Brain microvascular endothelial cell (primary cell): ENCODE measurements around the gene LAP3.

Experiments used
- DNase-seq: peaks from one replicate; pipeline ENCODE4 v3.0.0-alpha.2; 2020
- H3K27ac ChIP-seq: fragments of 250-450 bp; sonication (Bioruptor Pico); 2 replicates; pipeline ENCODE4 v1.5.1; 2020; ENCODE audit warnings: mild to moderate bottlenecking, moderate library complexity
- H3K27me3 ChIP-seq: fragments of 250-450 bp; sonication (Bioruptor Pico); replicated peaks from 2 replicates; pipeline ENCODE4 v1.5.1; 2020; ENCODE audit warnings: mild to moderate bottlenecking
- H3K36me3 ChIP-seq: fragments of 250-450 bp; sonication (Bioruptor Pico); replicated peaks from 2 replicates; pipeline ENCODE4 v1.5.1; 2020; ENCODE audit warnings: mild to moderate bottlenecking
- H3K4me3 ChIP-seq: 2 replicates; pipeline ENCODE4 v1.5.1; 2011; ENCODE audit warnings: low read depth, mild to moderate bottlenecking, control low read depth, low read length, moderate library complexity
- in situ Hi-C: cut with HindIII; loops from 2 replicates; pipeline ENCODE4 v1.10.0; 2017; ENCODE audit warnings: low sequenced_read_pairs, low pct_ligation_motif_present
- TF ChIP-seq, protein P1 (sequence below): IDR thresholded peaks from 2 replicates; pipeline ENCODE4 v1.5.1; 2011; ENCODE audit warnings: low read depth, mild to moderate bottlenecking, moderate library complexity, low read length, control low read depth, inconsistent platforms; ENCODE audit errors: missing control alignments

Gene LAP3

DNA sequence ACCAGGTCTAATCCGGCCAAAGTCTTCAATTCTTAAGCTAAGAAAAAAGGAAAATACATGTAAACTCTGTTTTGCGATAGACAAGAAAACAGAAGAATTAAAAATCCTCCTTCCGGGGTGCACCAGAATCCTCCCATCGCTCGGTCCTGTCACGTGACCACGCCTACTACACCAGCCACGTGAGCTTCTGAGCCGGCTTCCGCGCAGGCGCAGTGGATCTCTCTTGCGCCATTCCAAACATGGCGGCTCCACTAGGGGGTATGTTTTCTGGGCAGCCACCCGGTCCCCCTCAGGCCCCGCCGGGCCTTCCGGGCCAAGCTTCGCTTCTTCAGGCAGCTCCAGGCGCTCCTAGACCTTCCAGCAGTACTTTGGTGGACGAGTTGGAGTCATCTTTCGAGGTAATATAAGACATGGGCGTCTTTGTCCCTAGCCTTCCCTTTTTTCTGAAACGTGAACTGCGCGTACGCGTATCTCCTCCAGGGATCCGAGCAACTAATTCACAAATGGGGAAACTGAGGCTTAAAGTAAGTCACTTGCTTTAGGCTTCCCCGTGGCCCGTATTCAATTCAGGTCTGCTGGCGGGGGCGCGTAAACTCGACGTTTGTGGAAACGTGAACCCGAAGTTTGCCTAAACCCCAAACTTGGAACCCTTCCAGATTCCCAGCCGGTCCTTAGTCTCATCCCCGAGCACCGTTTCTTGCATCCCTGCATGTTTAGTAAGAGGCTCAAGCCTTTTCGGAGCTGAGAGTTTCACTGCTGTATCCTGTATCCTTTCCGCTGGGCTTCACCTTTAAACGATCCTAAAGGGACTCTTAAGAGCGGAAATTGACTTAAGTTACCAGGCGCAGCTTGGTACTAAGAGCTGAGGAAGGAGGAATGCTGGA, 37.7 kb downstream of the LAP3 start, which contains the start of gene MED28:
TSS of gene MED28 (plus strand) at position 226 of the 884 bp plus-strand sequence. CDS start at position 240, 14 bp downstream.
- H3K36me3 ChIP-seq, result peaks cover 12% of the 10 kb centered on the region
- in situ Hi-C loops, result no loop called here
- peak within 1 kb of the TSS; percentile 82 for H3K27ac ChIP-seq
- DNase-seq, result peak; percentile 96
- peak within 1 kb of the TSS; percentile 98 for H3K4me3 ChIP-seq
- TF ChIP-seq, protein P1, sequence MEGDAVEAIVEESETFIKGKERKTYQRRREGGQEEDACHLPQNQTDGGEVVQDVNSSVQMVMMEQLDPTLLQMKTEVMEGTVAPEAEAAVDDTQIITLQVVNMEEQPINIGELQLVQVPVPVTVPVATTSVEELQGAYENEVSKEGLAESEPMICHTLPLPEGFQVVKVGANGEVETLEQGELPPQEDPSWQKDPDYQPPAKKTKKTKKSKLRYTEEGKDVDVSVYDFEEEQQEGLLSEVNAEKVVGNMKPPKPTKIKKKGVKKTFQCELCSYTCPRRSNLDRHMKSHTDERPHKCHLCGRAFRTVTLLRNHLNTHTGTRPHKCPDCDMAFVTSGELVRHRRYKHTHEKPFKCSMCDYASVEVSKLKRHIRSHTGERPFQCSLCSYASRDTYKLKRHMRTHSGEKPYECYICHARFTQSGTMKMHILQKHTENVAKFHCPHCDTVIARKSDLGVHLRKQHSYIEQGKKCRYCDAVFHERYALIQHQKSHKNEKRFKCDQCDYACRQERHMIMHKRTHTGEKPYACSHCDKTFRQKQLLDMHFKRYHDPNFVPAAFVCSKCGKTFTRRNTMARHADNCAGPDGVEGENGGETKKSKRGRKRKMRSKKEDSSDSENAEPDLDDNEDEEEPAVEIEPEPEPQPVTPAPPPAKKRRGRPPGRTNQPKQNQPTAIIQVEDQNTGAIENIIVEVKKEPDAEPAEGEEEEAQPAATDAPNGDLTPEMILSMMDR, result peak; percentile 26
- no peaks in the 10 kb centered on the region for H3K27me3 ChIP-seq

DNA sequence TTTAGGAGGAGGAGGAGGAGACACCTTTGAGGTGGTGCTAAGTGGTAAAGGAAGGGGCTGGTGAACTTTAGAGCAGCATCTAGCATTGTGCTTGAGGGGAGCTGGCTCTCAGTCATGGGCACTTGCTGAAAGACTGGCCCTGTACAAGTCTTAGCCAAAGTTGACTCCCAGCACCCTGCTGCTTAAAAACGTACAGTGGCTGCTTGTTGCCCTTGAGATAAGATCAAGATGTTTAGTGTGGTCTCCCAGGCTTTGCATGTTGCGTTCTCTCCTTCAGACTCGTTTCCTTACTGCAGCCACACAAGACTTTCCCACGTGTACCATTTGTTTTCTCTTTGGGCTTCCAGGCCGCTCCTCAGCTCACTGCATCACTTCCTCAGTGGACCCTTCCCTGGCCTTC, 39.3 kb downstream of the LAP3 start:
- no peak overlapping the region for H3K27ac ChIP-seq

DNA sequence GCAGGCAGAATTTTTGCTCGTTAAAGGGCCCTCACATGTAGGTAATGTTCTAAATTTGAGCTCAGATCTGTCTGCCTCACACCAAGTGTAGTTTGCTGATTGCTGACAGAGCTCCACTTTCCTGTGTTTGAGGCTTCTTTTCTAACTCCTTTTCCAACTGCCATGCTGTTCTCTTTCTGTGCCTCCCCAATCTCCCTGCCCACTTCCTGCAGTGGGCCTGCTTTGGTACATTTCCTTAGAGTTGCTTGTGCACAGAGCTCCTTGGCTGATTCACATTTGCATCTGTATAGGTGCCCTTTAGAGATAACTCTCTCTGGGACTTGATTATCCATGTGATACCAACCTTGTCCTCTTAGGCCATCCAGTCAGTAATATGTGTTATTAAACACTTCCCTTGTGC, 41.9 kb downstream of the LAP3 start:
- Histone ChIP-seq H3K36me3 (peaks cover 48% of the 10 kb centered on the region), H3K27ac (peak overlapping the region; percentile 56), H3K4me3 (no peak overlapping the region), H3K27me3 (no peaks in the 10 kb centered on the region)
- in situ Hi-C loops, result no loop called here
- no peak for DNase-seq
- TF ChIP-seq, protein P1, result no peak

More for the DNA sequence above, 39.3 kb downstream of the LAP3 start:
- TF ChIP-seq, protein P1, result no peak
- H3K27me3 ChIP-seq, result no peaks in the 10 kb centered on the region
- peaks cover 24% of the 10 kb centered on the region for H3K36me3 ChIP-seq
- peak overlapping the region; percentile 1 for H3K4me3 ChIP-seq
- in situ Hi-C loops, result no loop called here
- DNase-seq, result no peak

DNA sequence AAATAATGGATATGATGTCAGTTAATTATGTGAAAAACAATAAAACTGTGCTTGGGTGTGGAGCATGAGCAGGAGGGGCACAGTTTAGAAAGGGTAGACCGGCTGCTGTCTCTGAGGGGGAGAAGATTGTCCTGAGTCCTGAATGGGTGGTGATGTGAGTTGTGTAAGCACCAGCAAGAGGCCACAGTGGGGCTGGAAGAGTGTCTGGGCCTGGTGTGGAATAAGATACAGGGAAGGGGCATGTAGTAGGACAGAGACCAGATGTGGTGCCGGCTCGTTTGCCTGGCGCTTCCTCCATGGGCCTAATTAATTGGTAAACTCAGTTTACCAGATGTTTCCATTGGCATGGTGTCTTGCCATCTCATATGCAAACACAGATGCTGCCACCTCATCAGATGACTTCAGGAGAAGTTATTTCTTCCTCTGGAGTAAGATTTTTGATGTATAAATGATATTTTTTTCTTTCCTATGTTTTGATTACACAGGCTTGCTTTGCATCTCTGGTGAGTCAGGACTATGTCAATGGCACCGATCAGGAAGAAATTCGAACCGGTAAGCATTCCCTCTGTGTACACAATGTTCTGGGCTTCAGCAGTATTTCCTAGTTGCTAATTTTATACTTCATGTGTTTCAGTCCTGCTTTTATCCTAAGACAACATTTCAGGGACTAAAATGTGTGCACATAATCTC, 42.6 kb downstream of the LAP3 start:
- TF ChIP-seq, protein P1, result no peak
- Histone ChIP-seq H3K27me3 (no peaks in the 10 kb centered on the region), H3K27ac (peak overlapping the region; percentile 56), H3K36me3 (peaks cover 54% of the 10 kb centered on the region), H3K4me3 (no peak overlapping the region)
- peak; percentile 59 for DNase-seq
- in situ Hi-C loops, result no loop called here

DNA sequence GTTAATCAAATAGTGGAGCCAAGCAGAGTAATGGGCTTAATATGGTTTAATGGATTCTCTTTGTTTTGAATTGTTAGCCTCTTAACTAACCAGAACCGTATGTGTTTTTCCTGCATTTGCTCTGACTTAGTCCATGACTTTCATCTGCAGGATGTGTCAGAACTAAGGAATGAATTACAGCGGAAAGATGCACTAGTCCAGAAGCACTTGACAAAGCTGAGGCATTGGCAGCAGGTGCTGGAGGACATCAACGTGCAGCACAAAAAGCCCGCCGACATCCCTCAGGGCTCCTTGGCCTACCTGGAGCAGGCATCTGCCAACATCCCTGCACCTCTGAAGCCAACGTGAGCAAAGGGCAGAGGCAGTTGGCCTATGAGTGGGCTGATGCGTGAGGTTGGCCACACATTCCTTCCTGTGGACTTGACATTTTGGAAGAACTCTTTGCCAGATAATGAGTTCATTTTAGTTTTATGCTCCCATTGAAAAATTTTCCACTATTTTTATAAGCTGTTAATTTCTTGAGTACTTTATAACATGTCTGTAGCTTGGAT, 46.5 kb downstream of the LAP3 start:
- Histone ChIP-seq H3K27me3 (no peaks in the 10 kb centered on the region), H3K4me3 (no peak overlapping the region), H3K27ac (no peak overlapping the region), H3K36me3 (peaks cover 83% of the 10 kb centered on the region)
- in situ Hi-C loops, result no loop called here
- TF ChIP-seq, protein P1, result no peak
- no peak for DNase-seq
